OCI-LY7 (cell line): ENCODE results near the gene GALM. TPM values are rescaled to one million over a fixed set of nuclear protein-coding genes. Genes with fewer than 3 reads are reported as not detected.
"Not testable (repeated sequence)": the region's sequence is repeated elsewhere in the genome, so short reads cannot be mapped to it uniquely, and the experiment has no call there.

Source experiments
- BruUV-seq: library from RNA; stranded (reverse); fragments of 400-500 nt; replicated peaks from 2 replicates; lab custom pipeline; 2021; lab: Mats Ljungman, UMichigan
- CTCF ChIA-PET: fragments of 300-600 bp; sonication (Branson Sonifier 250); formaldehyde crosslinking; loops from one replicate; lab custom pipeline; 2022; ENCODE audit warnings: antibody characterized with exemption; ENCODE audit not compliant: unreplicated experiment; lab: Charles Lee
- POLR2A ChIA-PET: fragments of 300-600 bp; sonication (Branson Sonifier 250); formaldehyde crosslinking; loops from one replicate; lab custom pipeline; 2022; ENCODE audit warnings: antibody characterized with exemption; lab: Charles Lee
- DNase-seq: peaks from one replicate; pipeline ENCODE4 v3.0.0-alpha.2; 2015; ENCODE audit warnings: low spot score
- H2AFZ ChIP-seq: fragments of 200-600 bp; sonication (generic), shearing (Covaris generic); 2 replicates; pipeline ENCODE4 v1.6.1; 2014; ENCODE audit warnings: mild to moderate bottlenecking, antibody characterized with exemption, low read length, moderate library complexity
- H3K27ac ChIP-seq: fragments of 200-600 bp; sonication (generic); 2 replicates; pipeline ENCODE4 v1.5.1; 2014; ENCODE audit warnings: mixed run types, low read depth, mild to moderate bottlenecking, moderate library complexity, low read length, inconsistent platforms; ENCODE audit not compliant: poor library complexity, severe bottlenecking
- H3K36me3 ChIP-seq: fragments of 200-600 bp; sonication (generic); 2 replicates; pipeline ENCODE4 v1.6.1; 2014; ENCODE audit warnings: mild to moderate bottlenecking, antibody characterized with exemption, low read length, moderate library complexity, mixed read lengths; ENCODE audit not compliant: insufficient read depth
- H3K4me1 ChIP-seq: fragments of 200-600 bp; sonication (generic); 2 replicates; pipeline ENCODE4 v1.5.1; 2014; ENCODE audit warnings: mild to moderate bottlenecking, low read length; ENCODE audit not compliant: insufficient read depth, poor library complexity, severe bottlenecking
- H3K4me2 ChIP-seq: fragments of 200-600 bp; sonication (generic); 2 replicates; pipeline ENCODE4 v1.6.1; 2014; ENCODE audit warnings: mild to moderate bottlenecking, low read length
- H3K4me3 ChIP-seq: fragments of 200-600 bp; sonication (generic); 2 replicates; pipeline ENCODE4 v1.5.1; 2014; ENCODE audit warnings: mild to moderate bottlenecking, low read depth, low read length; ENCODE audit not compliant: poor library complexity, severe bottlenecking
- H3K79me2 ChIP-seq: fragments of 200-600 bp; sonication (generic); 2 replicates; pipeline ENCODE4 v1.6.1; 2016; ENCODE audit warnings: low read depth, mild to moderate bottlenecking, low read length, moderate library complexity, mixed read lengths; ENCODE audit not compliant: insufficient read depth
- H3K9me2 ChIP-seq: fragments of 200-600 bp; sonication (generic); 2 replicates; pipeline ENCODE4 v1.6.1; 2016; ENCODE audit warnings: mild to moderate bottlenecking, low read length, mixed read lengths; ENCODE audit not compliant: insufficient read depth
- H3K9me3 ChIP-seq: fragments of 200-600 bp; sonication (generic); 2 replicates; pipeline ENCODE4 v1.6.1; 2014; ENCODE audit warnings: mild to moderate bottlenecking, mixed run types, low read length, mixed read lengths
- H4K20me1 ChIP-seq: fragments of 200-600 bp; sonication (generic); 2 replicates; pipeline ENCODE4 v1.6.1; 2014; ENCODE audit warnings: mild to moderate bottlenecking, antibody characterized with exemption, low read length, moderate library complexity, mixed read lengths; ENCODE audit not compliant: insufficient read depth
- CTCF ChIP-seq: fragments of 200-600 bp; sonication (generic); conservative IDR thresholded peaks from 2 replicates; pipeline ENCODE4 v1.5.1; 2014; ENCODE audit warnings: mild to moderate bottlenecking, antibody characterized with exemption, low read length, moderate library complexity, mixed read lengths
- EZH2phosphoT487 ChIP-seq: fragments of 200-600 bp; sonication (generic); IDR thresholded peaks from 2 replicates; pipeline ENCODE4 v1.6.1; 2018; ENCODE audit warnings: low read depth, borderline replicate concordance, mild to moderate bottlenecking, mixed run types, antibody characterized with exemption, low read length, moderate library complexity, mixed read lengths
- intact Hi-C: fragments of 100-400 bp; cut with micrococcal nuclease; formaldehyde crosslinking; loops from one replicate; pipeline ENCODE4 v1.10.0; 2022; ENCODE audit not compliant: unreplicated experiment
- total RNA-seq, 2 experiments: library from RNA; depleted of rRNA in 1 of 2; stranded (reverse); fragments of >200 nt in 1 of 2; shearing (Covaris generic) in 1 of 2; gene quantifications; 2 replicates each; pipeline ENCODE4 v1.2.3, GENCODE V29; 2014 to 2022

Gene GALM
- total RNA-seq, 2 experiments from 2014 or later = 5.5 to 10.8 TPM

GRCh38 chr2:38712413-38712812, 46.5 kb downstream of the GALM start:
- Histone ChIP-seq H4K20me1 (no peaks in the 10 kb centered on the region), H3K9me2 (no peaks in the 10 kb centered on the region), H2AFZ (no peak overlapping the region), H3K79me2 (no peaks in the 10 kb centered on the region), H3K4me3 (no peak overlapping the region), H3K27ac (no peak overlapping the region), H3K9me3 (no peaks in the 10 kb centered on the region), H3K4me2 (no peak overlapping the region), H3K4me1 (peaks cover 25% of the 10 kb centered on the region), H3K36me3 (no peaks in the 10 kb centered on the region)
- ChIA-PET POLR2A (no interaction called here), CTCF (no interaction called here)
- DNase-seq = no peak
- intact Hi-C loops = no loop called here
- BruUV-seq = no TSS peak
- TF ChIP-seq EZH2phosphoT487 (no peak), CTCF (no peak)

- no peaks in the 10 kb centered on the region for H4K20me1 ChIP-seq
- no peak overlapping the region for H3K4me3 ChIP-seq
- H3K36me3 ChIP-seq = no peaks in the 10 kb centered on the region
- CTCF ChIA-PET = no interaction called here
- no peak overlapping the region for H3K4me2 ChIP-seq
- TF ChIP-seq CTCF (no peak), EZH2phosphoT487 (no peak)
- H3K4me1 ChIP-seq = peaks cover 21% of the 10 kb centered on the region
- no peaks in the 10 kb centered on the region for H3K9me3 ChIP-seq
- POLR2A ChIA-PET = interaction anchor here (1.1 kb wide), 1 partner anchor 295 kb away, joined by 4 read pairs; no protein-coding TSS in a partner anchor
- no peak overlapping the region for H2AFZ ChIP-seq
- BruUV-seq = no TSS peak
- no peak overlapping the region for H3K27ac ChIP-seq
- H3K79me2 ChIP-seq = no peaks in the 10 kb centered on the region
- intact Hi-C loops = no loop called here
- H3K9me2 ChIP-seq = no peaks in the 10 kb centered on the region
- no peak for DNase-seq
Observed at GRCh38 chr2:38712871-38713270, 47.0 kb downstream of the GALM start.

GRCh38 chr2:38713338-38713737, 47.4 kb downstream of the GALM start:
- Histone ChIP-seq H3K36me3 (no peaks in the 10 kb centered on the region), H3K4me2 (no peak overlapping the region), H3K4me1 (peaks cover 21% of the 10 kb centered on the region), H2AFZ (no peak overlapping the region), H3K79me2 (no peaks in the 10 kb centered on the region), H3K4me3 (no peak overlapping the region), H3K27ac (no peak overlapping the region), H4K20me1 (no peaks in the 10 kb centered on the region), H3K9me3 (no peaks in the 10 kb centered on the region), H3K9me2 (no peaks in the 10 kb centered on the region)
- no peak for TF ChIP-seq EZH2phosphoT487
- no peak for TF ChIP-seq CTCF
- intact Hi-C loops = no loop called here
- ChIA-PET POLR2A (interaction anchor here (0.6 to 1.2 kb wide), 5 partner anchors 20 to 1312 kb away, joined by 3 to 6 read pairs (median 4); no protein-coding TSS in a partner anchor), CTCF (no interaction called here)
- DNase-seq = no peak
- BruUV-seq = no TSS peak

- CTCF ChIA-PET, intact Hi-C loops: not testable (repeated sequence)
- POLR2A ChIA-PET = interaction anchor here (0.6 to 1.4 kb wide), 2 partner anchors 140 to 169 kb away, joined by 3 to 7 read pairs; no protein-coding TSS in a partner anchor
Observed at GRCh38 chr2:38714941-38715340, 49.0 kb downstream of the GALM start.

More at GRCh38 chr2:38714941-38715340, 49.0 kb downstream of the GALM start:
- not testable (repeated sequence) for H3K4me1 ChIP-seq, DNase-seq, BruUV-seq, H3K27ac ChIP-seq, H3K9me2 ChIP-seq, H3K4me3 ChIP-seq, H3K9me3 ChIP-seq, H3K36me3 ChIP-seq, H2AFZ ChIP-seq, H3K4me2 ChIP-seq, H4K20me1 ChIP-seq, H3K79me2 ChIP-seq
